Sigmoid colon (tissue), 7 donors: Measurements from ENCODE around the gene TMCC3. TPM values are rescaled to one million over a fixed set of nuclear protein-coding genes. Genes with fewer than 3 reads are reported as not detected.

Experiments used
- DNase-seq: peaks from one replicate; pipeline ENCODE4 v3.0.0-alpha.2; 2019
- H3K27ac ChIP-seq, 4 donors: fragments of 200-600 bp; sonication (generic); one replicate each; pipeline ENCODE4 v1.5.1; 2016 to 2019; ENCODE audit warnings: mild to moderate bottlenecking in 1 of 4
- H3K27me3 ChIP-seq, 3 donors: fragments of 200-600 bp; sonication (generic); one replicate each; pipeline ENCODE4 v1.5.1; 2019; ENCODE audit warnings: mild to moderate bottlenecking in 1 of 3
- H3K36me3 ChIP-seq, 4 donors: fragments of 200-600 bp; sonication (generic); one replicate each; pipeline ENCODE4 v1.5.1; 2016 to 2019
- H3K4me1 ChIP-seq, 4 donors: fragments of 200-600 bp; sonication (generic); one replicate each; pipeline ENCODE4 v1.5.1; 2017 to 2019
- H3K4me3 ChIP-seq, 4 donors: fragments of 200-600 bp; sonication (generic); one replicate each; pipeline ENCODE4 v1.5.1; 2017 to 2019; ENCODE audit warnings: mild to moderate bottlenecking in 2 of 4, moderate library complexity in 1 of 4
- H3K9me3 ChIP-seq, 4 donors: fragments of 200-600 bp in 3 of 4; sonication (generic) in 3 of 4; one replicate each; pipeline versions ENCODE4 v1.5.1 to v1.6.1; 2013 to 2019
- EP300 ChIP-seq, 4 donors: sonication (generic); formaldehyde crosslinking; IDR thresholded peaks; one replicate each; pipeline ENCODE4 v1.6.1; 2017; ENCODE audit warnings: antibody characterized with exemption in 4 of 4
- POLR2A ChIP-seq, 2 donors: fragments of 450-650 bp; IDR thresholded peaks; one replicate each; pipeline ENCODE4 v1.6.1; 2016; ENCODE audit warnings: antibody characterized with exemption in 2 of 2, mild to moderate bottlenecking in 2 of 2, moderate library complexity in 2 of 2
- POLR2AphosphoS5 ChIP-seq, 4 donors: sonication (generic); formaldehyde crosslinking; IDR thresholded peaks; one replicate each; pipeline ENCODE4 v1.6.1; 2017; ENCODE audit warnings: antibody characterized with exemption in 4 of 4
- WGBS, 2 donors: extraction: QIAGEN DNeasy Blood & Tissue Kit; methylation state at CpG; one replicate each; pipeline ENCODE4 v1.1.7; 2013; 5-methylcytosine and 5-hydroxymethylcytosine counted together
- intact Hi-C: fragments of 100-400 bp; cut with DNase I; formaldehyde crosslinking; loops from one replicate; pipeline ENCODE4 v1.15.1; 2023
- polyA plus RNA-seq, 3 donors: library from polyadenylated mRNA; stranded (reverse); fragments of 200-250 nt; gene quantifications; one replicate each; pipeline ENCODE4 v1.2.3, GENCODE V29; 2013
- total RNA-seq, 4 donors: library from RNA; depleted of rRNA; stranded (reverse); fragments of >200 nt; gene quantifications; one replicate each; pipeline ENCODE4 v1.1.0, GENCODE V29; 2016
- TF ChIP-seq, protein P1 (sequence below), 4 experiments: fragments of 450-650 bp in 3 of 4; fragments of 200-600 bp in 1 of 4; IDR thresholded peaks; one replicate each; pipeline ENCODE4 v1.5.1; 2016 to 2019; ENCODE audit warnings: antibody characterized with exemption in 4 of 4, mild to moderate bottlenecking in 3 of 4, moderate library complexity in 2 of 4
- donor health status: healthy with polysubstance abuse.
- donor health status: Bipolar disorder and iron deficiency.
- donor health status: healthy.

Gene TMCC3
- total and polyA plus RNA-seq, 7 donors, result 4.9 to 44.9 (median 8.3) TPM

DNA sequence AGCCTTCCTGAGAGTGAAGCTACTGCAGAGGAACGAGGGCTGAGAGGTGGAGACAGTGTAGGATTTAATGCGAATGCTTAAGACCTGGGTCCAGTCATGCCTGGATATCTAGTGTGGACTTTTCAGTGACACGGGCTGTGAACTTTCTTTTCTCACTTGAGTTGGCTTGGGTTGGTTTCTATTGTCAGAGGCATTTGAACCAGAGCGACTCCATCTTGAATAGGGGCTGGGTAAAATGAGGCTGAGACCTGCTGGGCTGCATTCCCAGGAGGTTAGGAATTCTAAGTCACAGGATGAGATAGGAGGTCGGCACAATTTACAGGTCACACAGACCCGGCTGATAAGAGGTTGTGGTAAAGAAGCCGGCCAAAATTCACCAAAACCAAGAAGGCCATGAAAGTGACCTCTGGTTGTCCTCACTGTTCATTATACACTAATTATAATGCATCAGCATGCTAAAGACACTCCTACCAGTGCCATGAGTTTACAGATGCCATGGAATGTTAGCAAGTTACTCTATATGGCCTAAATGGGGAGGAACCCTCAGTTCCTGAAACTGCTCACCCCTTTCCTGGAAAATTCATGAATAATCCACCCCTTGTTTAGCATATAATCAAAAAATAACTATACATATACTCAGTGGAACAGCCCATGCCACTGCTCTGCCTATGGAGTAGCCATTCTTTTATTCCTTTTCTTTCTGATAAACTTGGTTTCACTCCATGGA, 34.2 kb upstream of the TMCC3 start:
- Histone ChIP-seq H3K27me3 (no peaks in the 10 kb centered on the region), H3K27ac (no peak overlapping the region), H3K9me3 (no peaks in the 10 kb centered on the region), H3K4me3 (no peak overlapping the region), H3K4me1 (peaks cover 0 to 11% (median 4%) of the 10 kb centered on the region in 4 donors), H3K36me3 (no peaks in the 10 kb centered on the region)
- 96% methylated on average over 7 of the region's 7 CpGs for WGBS, 2 donors
- TF ChIP-seq EP300 (IDR thresholded peaks at IDR 0.05), result no peak
- TF ChIP-seq POLR2AphosphoS5 (IDR thresholded peaks at IDR 0.05), result no peak
- TF ChIP-seq POLR2A (IDR thresholded peaks at IDR 0.05), result no peak
- TF ChIP-seq, protein P1, sequence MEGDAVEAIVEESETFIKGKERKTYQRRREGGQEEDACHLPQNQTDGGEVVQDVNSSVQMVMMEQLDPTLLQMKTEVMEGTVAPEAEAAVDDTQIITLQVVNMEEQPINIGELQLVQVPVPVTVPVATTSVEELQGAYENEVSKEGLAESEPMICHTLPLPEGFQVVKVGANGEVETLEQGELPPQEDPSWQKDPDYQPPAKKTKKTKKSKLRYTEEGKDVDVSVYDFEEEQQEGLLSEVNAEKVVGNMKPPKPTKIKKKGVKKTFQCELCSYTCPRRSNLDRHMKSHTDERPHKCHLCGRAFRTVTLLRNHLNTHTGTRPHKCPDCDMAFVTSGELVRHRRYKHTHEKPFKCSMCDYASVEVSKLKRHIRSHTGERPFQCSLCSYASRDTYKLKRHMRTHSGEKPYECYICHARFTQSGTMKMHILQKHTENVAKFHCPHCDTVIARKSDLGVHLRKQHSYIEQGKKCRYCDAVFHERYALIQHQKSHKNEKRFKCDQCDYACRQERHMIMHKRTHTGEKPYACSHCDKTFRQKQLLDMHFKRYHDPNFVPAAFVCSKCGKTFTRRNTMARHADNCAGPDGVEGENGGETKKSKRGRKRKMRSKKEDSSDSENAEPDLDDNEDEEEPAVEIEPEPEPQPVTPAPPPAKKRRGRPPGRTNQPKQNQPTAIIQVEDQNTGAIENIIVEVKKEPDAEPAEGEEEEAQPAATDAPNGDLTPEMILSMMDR (IDR thresholded peaks at IDR 0.05), result no peak
- intact Hi-C loops, result no loop called here
- no peak for DNase-seq

DNA sequence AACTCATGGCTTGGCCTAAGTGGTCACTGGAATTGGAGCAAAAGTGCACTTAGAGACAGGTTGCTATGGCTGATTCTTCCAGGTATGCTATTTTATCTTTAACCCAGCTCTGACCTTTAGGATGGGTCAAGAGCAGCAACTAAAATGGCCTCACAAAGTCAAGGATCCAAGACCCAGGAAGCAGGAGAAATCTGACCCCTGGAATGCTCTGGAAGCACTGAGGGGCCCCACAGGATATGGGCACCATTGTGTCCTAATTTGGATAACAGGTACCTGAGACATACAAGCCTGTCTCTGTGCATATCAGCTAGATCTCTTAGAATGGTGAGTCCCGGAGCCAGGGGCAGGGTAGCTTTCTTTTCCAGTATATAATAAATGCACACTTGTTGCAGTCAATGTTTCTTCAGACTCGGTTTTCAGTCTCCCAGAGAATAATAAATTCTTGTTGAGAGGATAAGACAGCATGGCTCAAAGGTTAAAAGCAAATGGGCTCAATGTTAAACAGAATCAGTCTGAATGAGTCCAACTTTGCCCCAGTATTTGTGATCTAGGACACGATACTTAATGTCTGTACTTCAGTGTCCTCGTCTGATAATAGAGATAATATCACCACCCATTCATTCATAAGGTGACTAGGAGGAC, 29.3 kb upstream of the TMCC3 start:
- Histone ChIP-seq H3K27ac (no peak overlapping the region), H3K4me3 (no peak overlapping the region), H3K27me3 (no peaks in the 10 kb centered on the region), H3K4me1 (peaks cover 0 to 8% (median 0%) of the 10 kb centered on the region in 4 donors), H3K36me3 (no peaks in the 10 kb centered on the region), H3K9me3 (no peaks in the 10 kb centered on the region)
- 77 to 89% methylated on average over 4 of the region's 4 CpGs for WGBS, 2 donors
- DNase-seq, result no peak
- intact Hi-C loops, result no loop called here
- TF ChIP-seq POLR2A (IDR thresholded peaks at IDR 0.05) (no peak), EP300 (IDR thresholded peaks at IDR 0.05) (no peak), POLR2AphosphoS5 (IDR thresholded peaks at IDR 0.05) (no peak)
- TF ChIP-seq, protein P1 (IDR thresholded peaks at IDR 0.05), result no peak

GRCh38 chr12:94678849-94679248, 28.5 kb upstream of the TMCC3 start:
- TF ChIP-seq POLR2AphosphoS5 (IDR thresholded peaks at IDR 0.05) (no peak), POLR2A (IDR thresholded peaks at IDR 0.05) (no peak), EP300 (IDR thresholded peaks at IDR 0.05) (no peak)
- TF ChIP-seq, protein P1 (IDR thresholded peaks at IDR 0.05), result no peak
- Histone ChIP-seq H3K27ac (no peak overlapping the region), H3K4me3 (no peak overlapping the region), H3K27me3 (no peaks in the 10 kb centered on the region), H3K36me3 (no peaks in the 10 kb centered on the region), H3K9me3 (no peaks in the 10 kb centered on the region), H3K4me1 (peaks cover 0 to 8% (median 0%) of the 10 kb centered on the region in 4 donors)
- WGBS, 2 donors, result 47 to 90% methylated on average over 6 of the region's 6 CpGs
- no peak for DNase-seq
- intact Hi-C loops, result no loop called here

- peaks cover 0 to 5% (median 0%) of the 10 kb centered on the region in 4 donors for H3K4me1 ChIP-seq
- H3K27me3 ChIP-seq, result no peaks in the 10 kb centered on the region
- intact Hi-C loops, result no loop called here
- TF ChIP-seq POLR2A (IDR thresholded peaks at IDR 0.05) (no peak), EP300 (IDR thresholded peaks at IDR 0.05) (no peak), POLR2AphosphoS5 (IDR thresholded peaks at IDR 0.05) (no peak)
- TF ChIP-seq, protein P1 (IDR thresholded peaks at IDR 0.05), result no peak
- WGBS, 2 donors, result 68 to 70% methylated on average over 9 of the region's 9 CpGs
- H3K27ac ChIP-seq, result no peak overlapping the region
- DNase-seq, result no peak
- H3K36me3 ChIP-seq, result no peaks in the 10 kb centered on the region
- H3K4me3 ChIP-seq, result no peak overlapping the region
- no peaks in the 10 kb centered on the region for H3K9me3 ChIP-seq
Measured at GRCh38 chr12:94678379-94678778, 28.0 kb upstream of the TMCC3 start.
